ENCODE measurements around the gene FCHSD1.

Gene FCHSD1

GRCh38 chr5:141672841-141673813 is 21.9 kb upstream of the FCHSD1 start:
- DNase-seq, result no peak

GRCh38 chr5:141672071-141672840 is 21.0 kb upstream of the FCHSD1 start:
- no peak for DNase-seq

GRCh38 chr5:141669520-141669919 is 18.3 kb upstream of the FCHSD1 start:
- DNase-seq, result no peak

GRCh38 chr5:141668601-141669265 is 17.5 kb upstream of the FCHSD1 start:
- DNase-seq, result no peak

GRCh38 chr5:141665995-141666940 is 15.1 kb upstream of the FCHSD1 start:
- no peak for DNase-seq

GRCh38 chr5:141664733-141665461 is 13.7 kb upstream of the FCHSD1 start:
- DNase-seq, result peak; percentile 65

GRCh38 chr5:141663506-141663905 is 12.3 kb upstream of the FCHSD1 start:
- DNase-seq, result no peak

- DNase-seq, result no peak
Observed at GRCh38 chr5:141662028-141662427, 10.8 kb upstream of the FCHSD1 start.

GRCh38 chr5:141657937-141658545 is 6.8 kb upstream of the FCHSD1 start:
- no peak for DNase-seq

- no peak for DNase-seq
Observed at GRCh38 chr5:141657404-141657803, 6.2 kb upstream of the FCHSD1 start.

- DNase-seq, result no peak
Observed at GRCh38 chr5:141656396-141656795, 5.2 kb upstream of the FCHSD1 start.

- no peak for DNase-seq
Observed at GRCh38 chr5:141655020-141655419, 3.8 kb upstream of the FCHSD1 start.

- DNase-seq, result no peak
Observed at GRCh38 chr5:141654298-141654697, 3.1 kb upstream of the FCHSD1 start.

- no peak for DNase-seq
Observed at GRCh38 chr5:141651728-141652105, 499 bp upstream of the FCHSD1 start.

- DNase-seq, result no peak
Observed at GRCh38 chr5:141649972-141650371, 1.2 kb downstream of the FCHSD1 start.

GRCh38 chr5:141649056-141649688 is 2.0 kb downstream of the FCHSD1 start:
- DNase-seq, result no peak

GRCh38 chr5:141647851-141648250 is 3.4 kb downstream of the FCHSD1 start:
- no peak for DNase-seq

- DNase-seq, result no peak
Observed at GRCh38 chr5:141647242-141647641, 4.0 kb downstream of the FCHSD1 start.

- no peak for DNase-seq
Observed at GRCh38 chr5:141646026-141646425, 5.2 kb downstream of the FCHSD1 start.

- DNase-seq, result no peak
Observed at GRCh38 chr5:141641634-141642267, 9.5 kb downstream of the FCHSD1 start.
